ENCODE measurements around the gene TMEM123. TPM values are rescaled to one million over a fixed set of nuclear protein-coding genes. Genes with fewer than 3 reads are reported as not detected.

The TMEM123 gene
- total and polyA plus RNA-seq, 2 donors from 2014 or later, result 57.0 to 143 TPM

- no peak overlapping the region for H3K9ac ChIP-seq (ENCODE audit: low read length in 3 of 3)
- H3K4me1 ChIP-seq (ENCODE audit: control insufficient read depth in 2 of 3, insufficient read depth in 2 of 3, low read depth in 1 of 3, low read length in 3 of 3), result peaks cover 0 to 5% (median 0%) of the 10 kb centered on the region in 3 donors
- H3K4me3 ChIP-seq (ENCODE audit: low read length in 3 of 3), result no peak overlapping the region
- H3K27me3 ChIP-seq (ENCODE audit: control insufficient read depth, insufficient read depth, low read length), result no peaks in the 10 kb centered on the region
- FAIRE-seq, result no peak
- H3K9me3 ChIP-seq (ENCODE audit: control insufficient read depth in 2 of 3, insufficient read depth in 1 of 3, low read length in 3 of 3), result no peaks in the 10 kb centered on the region
- intact Hi-C loops (cut with DNase I), result no loop called here
- no peaks in the 10 kb centered on the region for H3K36me3 ChIP-seq (ENCODE audit: control insufficient read depth in 2 of 3, insufficient read depth in 3 of 3, low read length in 3 of 3)
- TF ChIP-seq CTCF (IDR thresholded peaks at IDR 0.05; ENCODE audit: borderline replicate concordance, extremely low read depth, insufficient read depth), result no peak
- DNase-seq, result no peak
- H3K27ac ChIP-seq (ENCODE audit: low read depth in 2 of 2, low read length in 2 of 2), result no peak overlapping the region
Observed at GRCh38 chr11:102408339-102408738, 44.2 kb downstream of the TMEM123 start.

DNA sequence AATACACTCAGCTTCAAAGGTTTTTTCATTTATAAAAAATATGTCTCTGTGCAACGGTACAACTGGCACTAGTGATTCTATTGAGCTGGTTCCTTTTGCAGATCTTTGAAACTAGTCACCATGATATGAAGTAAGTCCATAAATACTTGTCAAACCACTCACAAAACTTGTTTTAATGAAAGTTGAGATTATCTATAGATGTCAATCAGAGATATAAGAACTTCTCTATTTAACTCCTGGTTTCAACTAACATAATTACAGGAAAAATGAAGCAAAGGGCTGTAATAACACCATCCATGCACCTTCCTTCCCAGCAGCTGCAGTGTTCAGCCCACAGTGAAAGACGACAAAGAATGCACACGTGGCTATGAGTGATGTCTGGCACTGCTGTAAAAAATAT lies 44.7 kb downstream of the TMEM123 start:
- no peaks in the 10 kb centered on the region for H3K36me3 ChIP-seq (ENCODE audit: control insufficient read depth in 2 of 3, insufficient read depth in 3 of 3, low read length in 3 of 3)
- intact Hi-C loops (cut with DNase I), result no loop called here
- H3K4me3 ChIP-seq (ENCODE audit: low read length in 3 of 3), result no peak overlapping the region
- no peaks in the 10 kb centered on the region for H3K9me3 ChIP-seq (ENCODE audit: control insufficient read depth in 2 of 3, insufficient read depth in 1 of 3, low read length in 3 of 3)
- H3K27ac ChIP-seq (ENCODE audit: low read depth in 2 of 2, low read length in 2 of 2), result no peak overlapping the region
- peaks cover 0 to 5% (median 0%) of the 10 kb centered on the region in 3 donors for H3K4me1 ChIP-seq (ENCODE audit: control insufficient read depth in 2 of 3, insufficient read depth in 2 of 3, low read depth in 1 of 3, low read length in 3 of 3)
- H3K9ac ChIP-seq (ENCODE audit: low read length in 3 of 3), result no peak overlapping the region
- no peak for DNase-seq
- no peak for TF ChIP-seq CTCF (IDR thresholded peaks at IDR 0.05; ENCODE audit: borderline replicate concordance, extremely low read depth, insufficient read depth)
- no peak for FAIRE-seq
- H3K27me3 ChIP-seq (ENCODE audit: control insufficient read depth, insufficient read depth, low read length), result no peaks in the 10 kb centered on the region

DNA sequence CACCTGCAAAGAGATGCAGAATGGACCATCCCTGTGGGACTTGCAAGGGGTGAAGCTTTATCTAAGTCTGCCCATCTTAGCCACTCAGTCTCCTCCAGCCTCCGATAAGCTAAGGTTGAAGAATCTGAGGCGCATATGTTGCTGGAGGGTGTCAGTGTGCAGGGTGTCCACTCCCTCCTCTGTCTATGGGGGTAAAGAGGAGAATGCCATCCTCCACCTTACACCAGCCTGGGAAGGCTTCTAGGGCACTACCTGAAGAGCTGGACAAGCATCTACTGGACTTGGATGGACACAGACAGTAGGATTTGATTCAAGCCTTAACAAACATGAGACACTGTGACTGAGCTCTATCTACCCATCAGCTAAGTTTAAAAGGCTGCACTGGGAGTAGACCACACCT lies 46.5 kb downstream of the TMEM123 start:
- H3K4me1 ChIP-seq (ENCODE audit: control insufficient read depth in 2 of 3, insufficient read depth in 2 of 3, low read depth in 1 of 3, low read length in 3 of 3), result peaks cover 0 to 5% (median 0%) of the 10 kb centered on the region in 3 donors
- intact Hi-C loops (cut with DNase I), result no loop called here
- no peaks in the 10 kb centered on the region for H3K9me3 ChIP-seq (ENCODE audit: control insufficient read depth in 2 of 3, insufficient read depth in 1 of 3, low read length in 3 of 3)
- TF ChIP-seq CTCF (IDR thresholded peaks at IDR 0.05; ENCODE audit: borderline replicate concordance, extremely low read depth, insufficient read depth), result no peak
- no peaks in the 10 kb centered on the region for H3K27me3 ChIP-seq (ENCODE audit: control insufficient read depth, insufficient read depth, low read length)
- FAIRE-seq, result no peak
- H3K4me3 ChIP-seq (ENCODE audit: low read length in 3 of 3), result no peak overlapping the region
- H3K27ac ChIP-seq (ENCODE audit: low read depth in 2 of 2, low read length in 2 of 2), result no peak overlapping the region
- peaks cover 0 to 4% (median under 1%) of the 10 kb centered on the region in 3 donors for H3K36me3 ChIP-seq (ENCODE audit: control insufficient read depth in 2 of 3, insufficient read depth in 3 of 3, low read length in 3 of 3)
- DNase-seq, result no peak
- no peak overlapping the region for H3K9ac ChIP-seq (ENCODE audit: low read length in 3 of 3)

DNA sequence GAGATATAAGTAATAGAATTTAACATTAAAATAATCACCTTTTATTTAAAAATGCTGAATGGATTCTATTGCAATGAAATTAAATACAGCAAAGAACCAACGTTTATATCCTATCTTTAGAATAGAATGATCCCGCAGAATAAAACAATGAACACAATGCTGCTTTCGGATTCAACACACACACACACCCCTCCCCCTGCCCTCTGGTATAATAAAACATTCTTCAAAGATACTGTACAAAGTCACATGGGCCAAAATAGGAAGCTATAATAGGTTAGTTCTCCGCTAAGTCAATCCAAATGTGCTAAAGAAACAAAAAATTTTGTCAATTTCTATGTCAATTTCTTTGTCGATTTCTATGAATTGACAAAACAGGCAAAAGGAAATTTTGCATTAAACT lies 47.1 kb downstream of the TMEM123 start:
- Histone ChIP-seq H3K27me3 (ENCODE audit: control insufficient read depth, insufficient read depth, low read length) (no peaks in the 10 kb centered on the region), H3K27ac (ENCODE audit: low read depth in 2 of 2, low read length in 2 of 2) (no peak overlapping the region), H3K9ac (ENCODE audit: low read length in 3 of 3) (no peak overlapping the region), H3K36me3 (ENCODE audit: control insufficient read depth in 2 of 3, insufficient read depth in 3 of 3, low read length in 3 of 3) (peaks cover 2 to 4% (median 3%) of the 10 kb centered on the region in 3 donors), H3K4me1 (ENCODE audit: control insufficient read depth in 2 of 3, insufficient read depth in 2 of 3, low read depth in 1 of 3, low read length in 3 of 3) (peaks cover 0 to 5% (median 0%) of the 10 kb centered on the region in 3 donors), H3K9me3 (ENCODE audit: control insufficient read depth in 2 of 3, insufficient read depth in 1 of 3, low read length in 3 of 3) (no peaks in the 10 kb centered on the region), H3K4me3 (ENCODE audit: low read length in 3 of 3) (no peak overlapping the region)
- no peak for DNase-seq
- intact Hi-C loops (cut with DNase I), result no loop called here
- FAIRE-seq, result no peak
- TF ChIP-seq CTCF (IDR thresholded peaks at IDR 0.05; ENCODE audit: borderline replicate concordance, extremely low read depth, insufficient read depth), result no peak
